ENCODE results near the gene PDIA5.

PDIA5 gene

DNA sequence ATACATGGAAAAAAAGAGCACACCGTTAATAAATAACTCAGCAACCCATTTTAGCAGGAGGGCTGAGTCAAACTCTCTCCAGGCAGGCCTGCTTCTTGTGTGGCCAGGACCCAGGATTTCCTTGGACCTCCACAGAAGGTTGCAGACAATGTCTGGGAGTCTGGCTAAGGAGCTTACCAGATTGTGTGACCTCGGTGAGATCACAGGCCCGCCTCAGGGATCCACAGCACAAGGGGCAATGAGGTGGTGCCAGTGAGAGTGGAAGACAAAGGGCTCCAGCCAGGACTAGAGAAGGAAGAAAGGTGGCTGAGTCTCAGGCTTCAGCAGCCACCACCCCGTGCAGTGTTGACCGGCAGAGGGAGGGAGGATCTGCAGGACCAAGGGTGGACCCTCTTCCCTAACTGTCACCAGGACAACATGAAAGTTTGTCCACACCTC is 102.7 kb downstream of the PDIA5 start:
- DNase-seq (ENCODE audit: low read depth) = no peak

DNA sequence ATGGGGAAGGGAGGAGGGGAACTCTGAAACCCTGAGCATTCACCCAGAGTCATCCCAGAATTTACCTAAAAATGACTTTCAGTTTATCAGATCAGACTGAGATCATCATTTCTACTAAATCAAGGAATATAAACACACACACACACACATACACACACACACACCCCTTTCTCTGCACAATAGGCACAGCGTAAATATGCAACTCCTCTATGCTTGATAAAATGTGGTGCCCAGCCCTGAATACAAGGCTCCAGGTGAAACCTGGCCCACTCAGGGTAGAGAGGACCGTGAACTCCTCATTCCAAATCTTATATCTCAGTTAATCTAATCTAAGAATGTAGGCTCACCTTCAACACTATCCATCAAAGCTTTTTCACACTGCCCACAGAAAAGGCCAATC is 103.1 kb downstream of the PDIA5 start:
- DNase-seq (ENCODE audit: low read depth) = no peak

DNA sequence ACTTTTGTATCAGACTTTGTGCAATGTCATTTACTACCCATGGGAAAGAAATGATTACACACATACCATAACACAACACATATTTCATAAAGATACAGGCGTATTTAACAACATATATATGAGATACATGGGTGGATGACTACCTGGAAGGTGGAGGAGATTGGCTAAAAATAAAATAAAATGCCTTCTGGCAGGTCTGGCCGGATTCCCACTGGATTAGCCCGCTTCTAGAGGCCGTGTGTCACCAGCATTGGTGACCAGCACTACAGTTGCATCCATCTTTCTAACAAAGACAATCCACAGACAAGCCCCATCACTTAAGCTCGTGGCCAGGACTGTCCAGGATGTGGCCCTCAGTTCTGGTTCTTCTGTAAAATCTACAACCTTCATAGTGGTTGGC is 114.0 kb downstream of the PDIA5 start:
- no peak for DNase-seq (ENCODE audit: low read depth)

DNA sequence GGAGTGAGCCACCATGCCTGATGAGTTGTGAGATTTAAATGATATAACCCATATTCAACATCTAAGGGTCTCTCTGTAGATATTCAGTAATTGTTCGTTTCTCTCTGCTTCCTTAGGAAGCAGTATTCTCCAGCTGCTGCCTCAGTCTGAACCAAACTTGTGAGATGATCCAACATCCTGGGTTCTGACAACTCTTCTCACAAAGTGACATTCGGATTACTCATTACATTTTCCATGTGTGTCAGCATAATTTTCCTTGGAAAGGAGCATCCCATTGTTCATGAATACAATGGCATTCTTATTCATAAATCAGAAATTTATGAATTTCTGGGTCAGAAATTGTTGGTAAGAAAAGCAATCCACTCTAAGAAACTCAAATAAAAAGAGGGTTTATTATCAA is 119.9 kb downstream of the PDIA5 start:
- DNase-seq (ENCODE audit: low read depth) = no peak

DNA sequence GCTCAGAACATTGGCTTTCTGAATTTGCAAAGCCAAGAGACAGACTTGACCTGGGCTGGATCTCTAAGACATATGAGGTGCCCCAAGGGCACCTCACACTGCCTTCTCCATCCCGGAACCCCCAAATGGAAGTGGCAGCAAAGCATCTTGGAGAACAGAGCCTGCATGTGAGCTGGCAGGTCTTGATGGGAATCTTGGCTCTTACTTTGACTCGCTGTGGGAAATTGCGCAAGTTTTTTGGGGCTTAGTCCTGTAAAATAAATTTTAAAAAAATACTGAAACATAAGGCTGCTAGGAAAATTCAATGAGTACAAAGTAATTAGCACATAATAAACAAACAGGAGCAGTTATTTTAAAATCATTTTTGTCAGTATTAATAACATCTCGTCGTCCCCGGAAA is 121.2 kb downstream of the PDIA5 start:
- no peak for DNase-seq (ENCODE audit: low read depth)

DNA sequence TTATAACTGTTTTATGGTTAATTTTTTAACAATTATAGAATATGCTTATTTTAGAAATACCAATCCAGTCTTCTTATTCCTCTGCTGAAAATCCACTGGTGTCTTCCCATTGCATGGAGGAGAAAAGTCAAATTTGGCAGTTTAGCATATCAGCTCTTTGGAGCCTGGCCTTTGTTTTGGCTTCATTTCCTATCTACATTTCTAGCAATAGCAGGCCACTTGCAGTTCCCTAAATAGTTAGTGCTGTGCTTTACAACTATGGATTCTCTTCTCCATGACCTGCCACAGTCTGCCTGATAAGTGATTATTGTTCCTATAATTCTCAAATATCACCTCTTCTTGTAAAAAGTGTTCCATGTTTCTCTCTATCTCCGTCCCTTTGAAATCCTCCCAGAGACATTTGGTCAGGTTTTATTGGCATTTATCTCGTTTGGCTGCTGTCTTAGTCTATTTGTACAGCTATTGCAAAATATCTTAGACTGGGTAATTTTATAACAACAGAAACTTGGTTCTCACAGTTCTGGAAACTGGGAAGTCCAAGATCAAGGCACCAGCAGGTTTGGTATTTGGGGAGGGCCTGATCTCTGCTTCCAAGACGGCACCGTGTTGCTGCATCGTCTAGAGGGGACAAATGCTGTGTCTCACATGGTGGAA is 126.8 kb downstream of the PDIA5 start:
- no peak for DNase-seq (ENCODE audit: low read depth)

DNA sequence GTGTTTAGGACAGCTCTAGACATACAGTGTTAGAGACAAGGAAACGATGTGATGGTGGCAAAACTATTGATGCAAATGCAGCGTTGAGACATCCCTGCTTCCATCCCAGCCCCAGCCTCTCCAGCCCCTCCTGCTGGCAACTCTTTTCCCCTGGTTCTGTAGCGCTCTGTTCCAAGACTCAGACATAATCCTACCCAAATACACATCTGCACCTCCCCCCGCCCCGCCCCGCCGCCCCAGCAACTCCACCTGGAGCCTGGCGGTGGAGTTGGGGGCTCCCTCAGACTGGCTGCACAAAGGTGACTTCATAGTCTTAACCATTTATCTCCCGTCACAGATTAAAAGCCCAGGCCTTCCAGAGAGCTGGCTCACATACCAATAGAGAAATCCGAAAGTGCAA is 127.7 kb downstream of the PDIA5 start:
- DNase-seq (ENCODE audit: low read depth) = no peak

DNA sequence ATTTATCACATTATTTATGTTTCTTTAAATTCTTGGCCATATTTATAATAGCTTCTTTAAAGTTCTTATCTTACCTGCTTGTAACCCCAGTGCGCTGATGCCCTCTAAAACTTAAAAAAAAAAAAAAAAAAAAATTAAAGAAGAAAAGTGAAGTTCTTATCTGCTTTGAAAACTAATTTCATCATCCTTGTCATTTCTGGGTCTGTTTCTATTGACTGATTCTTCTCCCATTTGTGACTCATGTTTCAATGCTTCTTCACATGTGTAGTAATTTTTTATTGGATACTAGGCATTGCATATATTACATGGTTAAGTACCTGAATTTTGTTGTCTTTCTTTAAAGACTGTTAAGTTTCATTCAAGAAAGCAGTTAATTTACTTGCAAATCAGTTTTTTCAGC is 131.5 kb downstream of the PDIA5 start:
- DNase-seq (ENCODE audit: low read depth) = no peak

DNA sequence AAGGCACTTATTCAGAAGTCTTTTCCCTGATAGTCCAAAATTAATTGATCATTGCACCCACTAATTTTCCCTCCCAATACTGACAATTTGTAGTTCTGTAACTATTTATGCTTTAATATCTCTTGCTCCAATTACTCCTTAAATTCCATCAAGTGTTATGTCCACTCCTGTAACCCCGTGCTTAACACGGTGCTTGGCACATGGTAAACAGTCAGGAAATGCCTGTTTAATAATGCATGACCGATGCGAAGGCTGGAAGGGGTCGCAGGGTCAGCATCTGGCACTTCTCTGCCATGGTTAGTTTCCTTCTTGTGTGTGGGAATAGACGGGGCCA is 134.4 kb downstream of the PDIA5 start:
- no peak for DNase-seq (ENCODE audit: low read depth)

DNA sequence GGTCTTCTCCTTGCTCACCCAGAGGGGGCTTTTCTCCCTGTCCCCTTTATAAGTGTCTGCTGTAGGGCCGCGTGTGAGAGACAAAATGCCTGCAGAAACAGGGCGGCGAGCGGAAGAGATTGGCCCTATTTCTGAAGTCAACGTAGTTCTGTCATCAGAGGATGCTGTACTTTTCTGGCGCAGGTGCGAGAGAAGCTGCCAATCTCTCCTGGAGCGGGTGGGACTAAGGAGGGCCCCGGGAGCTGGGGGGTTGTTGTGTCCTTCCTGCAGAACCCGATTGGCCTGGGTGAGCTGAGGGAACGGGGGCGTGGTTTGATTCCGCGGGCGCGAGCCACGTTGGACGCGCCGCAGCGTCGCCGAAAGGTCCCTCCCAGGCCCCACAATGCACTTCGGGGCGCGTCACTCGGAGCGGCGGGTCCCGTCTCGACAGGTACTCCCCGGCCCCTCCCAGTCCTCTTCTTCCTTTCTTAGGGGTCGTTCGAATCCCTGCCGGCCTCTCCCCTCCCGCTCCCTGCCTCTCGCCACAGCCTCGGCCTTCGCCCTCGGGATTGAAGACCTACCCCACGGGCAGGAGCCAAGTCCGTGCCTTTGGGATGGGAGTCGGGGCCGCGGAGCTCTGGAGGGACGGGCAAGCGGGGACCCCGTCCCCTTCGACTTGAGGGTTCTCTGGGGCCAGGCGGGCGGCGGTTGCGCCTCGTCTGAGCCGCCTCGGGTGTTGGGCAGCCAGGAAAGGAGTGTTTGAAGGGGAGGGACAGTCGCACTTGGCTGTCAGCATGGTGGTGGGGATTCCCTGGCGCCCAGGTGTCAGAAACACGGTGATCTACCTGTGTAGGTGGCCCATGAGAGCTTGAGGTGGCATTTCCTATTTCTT is 135.0 kb downstream of the PDIA5 start, which contains the start of gene SEC22A:
Gene SEC22A (plus strand): TSS at position 387 of the 871 bp plus-strand sequence. CDS start 7,275 bp downstream, outside the sequence.
- peak; percentile 92 for DNase-seq (ENCODE audit: low read depth)

DNA sequence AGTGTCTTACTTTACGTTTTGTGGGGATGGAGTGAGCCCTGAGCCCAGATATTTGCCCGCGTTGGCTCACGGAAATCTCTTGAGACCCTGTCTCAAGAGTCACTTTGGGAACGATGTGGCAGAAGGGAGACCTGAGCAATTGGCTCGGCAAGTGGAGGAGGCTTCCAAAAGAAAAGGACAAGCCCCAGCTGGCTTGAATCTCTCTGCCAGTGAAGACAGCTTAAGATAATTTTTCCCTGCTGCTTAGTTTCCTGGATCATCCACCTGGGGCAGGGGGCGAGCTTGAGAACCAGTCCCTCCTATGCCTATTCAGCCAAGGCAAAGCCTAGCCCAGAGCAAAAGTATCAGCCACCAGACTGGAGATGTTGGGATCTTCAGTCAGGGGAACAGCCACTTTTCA is 135.6 kb downstream of the PDIA5 start:
- DNase-seq (ENCODE audit: low read depth) = no peak
